ENCODE results near the gene RPL31.
A peak's percentile ranks its signal among the peaks of the same experiment; 100 is the strongest.

RPL31 gene

GRCh38 chr2:100995309-100996075, 6.6 kb upstream of the RPL31 start:
- TF ChIP-seq, protein P1, sequence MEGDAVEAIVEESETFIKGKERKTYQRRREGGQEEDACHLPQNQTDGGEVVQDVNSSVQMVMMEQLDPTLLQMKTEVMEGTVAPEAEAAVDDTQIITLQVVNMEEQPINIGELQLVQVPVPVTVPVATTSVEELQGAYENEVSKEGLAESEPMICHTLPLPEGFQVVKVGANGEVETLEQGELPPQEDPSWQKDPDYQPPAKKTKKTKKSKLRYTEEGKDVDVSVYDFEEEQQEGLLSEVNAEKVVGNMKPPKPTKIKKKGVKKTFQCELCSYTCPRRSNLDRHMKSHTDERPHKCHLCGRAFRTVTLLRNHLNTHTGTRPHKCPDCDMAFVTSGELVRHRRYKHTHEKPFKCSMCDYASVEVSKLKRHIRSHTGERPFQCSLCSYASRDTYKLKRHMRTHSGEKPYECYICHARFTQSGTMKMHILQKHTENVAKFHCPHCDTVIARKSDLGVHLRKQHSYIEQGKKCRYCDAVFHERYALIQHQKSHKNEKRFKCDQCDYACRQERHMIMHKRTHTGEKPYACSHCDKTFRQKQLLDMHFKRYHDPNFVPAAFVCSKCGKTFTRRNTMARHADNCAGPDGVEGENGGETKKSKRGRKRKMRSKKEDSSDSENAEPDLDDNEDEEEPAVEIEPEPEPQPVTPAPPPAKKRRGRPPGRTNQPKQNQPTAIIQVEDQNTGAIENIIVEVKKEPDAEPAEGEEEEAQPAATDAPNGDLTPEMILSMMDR (conservative IDR thresholded peaks at IDR 0.05) = no peak
- no peak for TF ChIP-seq ZFX (IDR thresholded peaks at IDR 0.05)
- H3K27ac ChIP-seq = no peak overlapping the region

- TF ChIP-seq, protein P1 (conservative IDR thresholded peaks at IDR 0.05) = no peak
- TF ChIP-seq ZFX (IDR thresholded peaks at IDR 0.05) = no peak
- H3K27ac ChIP-seq = no peak overlapping the region
Measured at GRCh38 chr2:100997509-100998234, 4.4 kb upstream of the RPL31 start.

DNA sequence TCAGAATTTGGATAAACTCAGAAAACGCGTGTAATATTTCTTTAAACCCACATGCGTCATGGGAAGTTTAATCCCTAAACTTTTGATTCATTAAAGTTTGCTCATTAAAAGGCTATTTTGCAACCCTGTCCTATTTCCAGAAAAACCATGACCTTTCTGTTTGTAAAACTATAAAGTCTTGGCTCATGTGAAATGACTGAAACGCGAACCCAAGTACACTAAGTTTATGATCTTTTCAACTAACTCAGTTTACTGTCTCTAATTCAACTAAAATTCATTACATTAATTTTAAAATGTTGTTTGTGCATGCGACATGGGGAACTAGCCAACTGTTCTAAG, 3.9 kb upstream of the RPL31 start:
- TF ChIP-seq, protein P1 (conservative IDR thresholded peaks at IDR 0.05) = no peak
- no peak for TF ChIP-seq ZFX (IDR thresholded peaks at IDR 0.05)

GRCh38 chr2:100999995-101000394, 2.1 kb upstream of the RPL31 start:
- TF ChIP-seq ZFX (IDR thresholded peaks at IDR 0.05) = no peak
- TF ChIP-seq, protein P1 (conservative IDR thresholded peaks at IDR 0.05) = no peak
- H3K27ac ChIP-seq = no peak overlapping the region

More for the DNA sequence above, 3.9 kb upstream of the RPL31 start:
- no peak overlapping the region for H3K27ac ChIP-seq

- H3K27ac ChIP-seq = peak overlapping the region; percentile 98
- TF ChIP-seq, protein P1 (conservative IDR thresholded peaks at IDR 0.05) = no peak
- TF ChIP-seq ZFX (IDR thresholded peaks at IDR 0.05) = no peak
Measured at GRCh38 chr2:101002562-101003277, 631 bp downstream of the RPL31 start.

- peak overlapping the region; percentile 98 for H3K27ac ChIP-seq
- TF ChIP-seq, protein P1 (conservative IDR thresholded peaks at IDR 0.05) = no peak
- no peak for TF ChIP-seq ZFX (IDR thresholded peaks at IDR 0.05)
Measured at GRCh38 chr2:101003278-101003775, 1.2 kb downstream of the RPL31 start.

Data from C4-2B (cell line).